Adrenal gland (tissue), 12 donors: ENCODE data around the gene AAR2. TPM values are rescaled to one million over a fixed set of nuclear protein-coding genes. Genes with fewer than 3 reads are reported as not detected.

Experiments
- DNase-seq, 7 donors: peaks; one replicate each; pipeline ENCODE4 v3.0.0-alpha.2; 2019 to 2020
- H3K27ac ChIP-seq, 5 donors: fragments of 200-600 bp; sonication (generic) in 4 of 5; 1 replicate in 3 of 5; 2 replicates in 2 of 5; pipeline versions ENCODE4 v1.5.1 to v1.8.0; 2016 to 2020; ENCODE audit warnings: mild to moderate bottlenecking in 1 of 5
- H3K27me3 ChIP-seq: fragments of 200-600 bp; 2 replicates; pipeline ENCODE4 v1.8.0; 2021
- H3K36me3 ChIP-seq, 2 donors: fragments of 200-600 bp; replicated peaks in 1 of 2; 1 replicate in 1 of 2; 2 replicates in 1 of 2; pipeline versions ENCODE4 v1.5.1 to v1.8.0; 2018 to 2022
- H3K4me1 ChIP-seq, 2 donors: fragments of 200-600 bp; replicated peaks in 1 of 2; 1 replicate in 1 of 2; 2 replicates in 1 of 2; pipeline versions ENCODE4 v1.5.1 to v1.8.0; 2018 to 2021
- H3K4me3 ChIP-seq, 4 donors: fragments of 200-600 bp; sonication (generic) in 3 of 4; one replicate each; pipeline ENCODE4 v1.5.1; 2016 to 2018
- H3K9me3 ChIP-seq, 3 donors: fragments of 200-600 bp; sonication (generic) in 1 of 3; replicated peaks in 1 of 3; 1 replicate in 2 of 3; 2 replicates in 1 of 3; pipeline versions ENCODE4 v1.5.1 to v1.8.0; 2016 to 2021
- CTCF ChIP-seq, 6 experiments: fragments of 450-650 bp in 4 of 6; fragments of 200-600 bp in 2 of 6; sonication (generic) in 1 of 6; IDR thresholded peaks; 1 replicate in 5 of 6; 2 replicates in 1 of 6; pipeline versions ENCODE4 v1.5.1 to v1.8.0; 2016 to 2021; ENCODE audit warnings: antibody characterized with exemption in 6 of 6, mild to moderate bottlenecking in 2 of 6, moderate library complexity in 1 of 6
- POLR2A ChIP-seq, 2 donors: fragments of 450-650 bp; IDR thresholded peaks; one replicate each; pipeline ENCODE4 v1.6.1; 2017; ENCODE audit warnings: antibody characterized with exemption in 2 of 2, mild to moderate bottlenecking in 2 of 2, moderate library complexity in 1 of 2
- WGBS, 4 donors: extraction: QIAGEN DNeasy Blood & Tissue Kit in 2 of 4; methylation state at CpG; one replicate each; pipeline versions ENCODE4 v1.1.5 to v1.1.7; 2013 to 2017; 5-methylcytosine and 5-hydroxymethylcytosine counted together
- intact Hi-C, 2 donors: fragments of 100-400 bp; cut with DNase I; formaldehyde crosslinking; loops; one replicate each; pipeline versions ENCODE4 v1.14.1 to v1.15.0; 2022 to 2023
- polyA plus RNA-seq, 3 donors: library from polyadenylated mRNA; stranded (reverse); fragments of 200-250 nt in 2 of 3; fragments of 350-450 nt in 1 of 3; fragmentation: Illumina TruSeq in 1 of 3; extraction: RNeasy Lipid Tissue Mini Kit (QIAGEN cat#74804) in 1 of 3; gene quantifications; one replicate each; pipeline ENCODE4 v1.2.3, GENCODE V29; 2013 to 2014
- total RNA-seq, 9 donors: library from RNA; depleted of rRNA in 4 of 9; stranded (reverse); fragments of >200 nt in 4 of 9; fragments of 120-200 nt in 1 of 9; fragmentation: NEBNext Ultra II Directional in 1 of 9; extraction: Animal tissue kit (Norgen Biotek cat#: 25700) in 1 of 9; gene quantifications; one replicate each; pipeline versions ENCODE4 v1.1.0 to v1.2.4, GENCODE V29; 2013 to 2023
- donor health status: healthy with polysubstance abuse.
- donor health status: Bipolar disorder and iron deficiency.
- donor health status: DM: yes; HTN: yes; CAD: no.
- donor health status: DM: no; HTN: no; CAD: no.
- donor health status: DM: no; HTN: no; CAD: no.
- donor health status: DM: yes; HTN: yes; CAD: no.

The AAR2 gene
- total and polyA plus RNA-seq, 12 donors = 11.7 to 50.4 (median 32.6) TPM

- DNase-seq = peak in 1 of 7 donors; percentile 24
- H3K27ac ChIP-seq = no peak overlapping the region
- no peak overlapping the region for H3K4me3 ChIP-seq
- no peaks in the 10 kb centered on the region for H3K36me3 ChIP-seq
- peaks cover 5% of the 10 kb centered on the region for H3K27me3 ChIP-seq
- TF ChIP-seq POLR2A (IDR thresholded peaks at IDR 0.05) (no peak), CTCF (IDR thresholded peaks at IDR 0.05) (no peak)
- intact Hi-C loops = no loop called here
- 83 to 98% (median 93%) methylated on average over 5 of the region's 5 CpGs for WGBS, 4 donors
- no peaks in the 10 kb centered on the region for H3K4me1 ChIP-seq
- no peaks in the 10 kb centered on the region for H3K9me3 ChIP-seq
Measured at GRCh38 chr20:36284751-36285150, 48.5 kb downstream of the AAR2 start.

DNA sequence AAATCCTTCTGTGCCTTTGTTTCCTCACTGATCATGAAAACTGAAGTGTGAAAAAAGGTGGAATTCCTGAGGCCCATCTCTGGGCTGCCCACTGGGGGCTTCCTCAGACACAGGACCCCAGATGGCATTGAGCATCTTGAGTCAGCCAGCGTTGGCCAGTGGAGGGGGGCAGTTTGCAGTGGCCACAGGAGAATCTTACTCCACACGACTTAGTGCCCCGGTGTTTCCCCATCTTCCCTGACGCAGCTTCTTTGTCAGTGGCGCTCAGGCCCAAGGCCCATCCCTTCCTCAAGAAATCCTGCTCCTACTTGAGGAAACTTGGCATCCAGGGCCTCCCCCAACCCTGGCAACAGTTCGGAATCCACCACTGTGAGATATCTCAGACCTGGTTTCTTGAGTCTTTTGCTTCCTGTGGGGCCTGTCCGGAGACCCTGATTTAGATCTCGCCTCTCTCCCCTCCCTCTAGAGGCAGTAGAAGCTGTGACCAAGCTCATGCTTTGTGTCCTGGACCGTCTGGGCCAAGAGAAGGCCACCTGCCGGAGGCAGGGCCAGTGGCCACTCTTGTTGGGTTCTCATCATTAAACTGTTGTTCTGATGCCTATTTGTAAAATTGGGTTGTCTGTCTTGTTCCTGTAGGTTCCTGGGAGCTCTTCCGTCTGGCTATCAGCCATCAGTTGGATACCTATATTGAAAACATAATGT, 49.6 kb downstream of the AAR2 start:
- peak in 1 of 7 donors; percentile 30 for DNase-seq
- no peaks in the 10 kb centered on the region for H3K36me3 ChIP-seq
- H3K4me1 ChIP-seq = no peaks in the 10 kb centered on the region
- no peak overlapping the region for H3K27ac ChIP-seq
- intact Hi-C loops = no loop called here
- WGBS, 4 donors = 83 to 87% (median 85%) methylated on average over 9 to 11 of the region's 11 CpGs
- peaks cover 5% of the 10 kb centered on the region for H3K27me3 ChIP-seq
- TF ChIP-seq CTCF (IDR thresholded peaks at IDR 0.05) (no peak), POLR2A (IDR thresholded peaks at IDR 0.05) (no peak)
- no peak overlapping the region for H3K4me3 ChIP-seq
- no peaks in the 10 kb centered on the region for H3K9me3 ChIP-seq

GRCh38 chr20:36297656-36298055, 61.4 kb downstream of the AAR2 start:
- peaks cover 7% of the 10 kb centered on the region for H3K27me3 ChIP-seq
- 51 to 69% (median 64%) methylated on average over 5 of the region's 5 CpGs for WGBS, 4 donors
- no peaks in the 10 kb centered on the region for H3K9me3 ChIP-seq
- no peak for DNase-seq
- H3K4me3 ChIP-seq = no peak overlapping the region
- intact Hi-C loops = no loop called here
- TF ChIP-seq POLR2A (IDR thresholded peaks at IDR 0.05) = no peak
- TF ChIP-seq CTCF (IDR thresholded peaks at IDR 0.05) = no peak
- no peaks in the 10 kb centered on the region for H3K36me3 ChIP-seq
- no peak overlapping the region for H3K27ac ChIP-seq
- H3K4me1 ChIP-seq = no peaks in the 10 kb centered on the region

GRCh38 chr20:36298061-36298460, 61.8 kb downstream of the AAR2 start:
- DNase-seq = no peak
- Histone ChIP-seq H3K36me3 (no peaks in the 10 kb centered on the region), H3K27ac (no peak overlapping the region), H3K4me3 (no peak overlapping the region), H3K9me3 (no peaks in the 10 kb centered on the region), H3K27me3 (peaks cover 7% of the 10 kb centered on the region), H3K4me1 (no peaks in the 10 kb centered on the region)
- 62 to 82% (median 69%) methylated on average over 3 of the region's 3 CpGs for WGBS, 4 donors
- TF ChIP-seq CTCF (IDR thresholded peaks at IDR 0.05) = no peak
- no peak for TF ChIP-seq POLR2A (IDR thresholded peaks at IDR 0.05)
- intact Hi-C loops = no loop called here
